Measurements from ENCODE around the gene PIK3CB.
"Not testable (repeated sequence)": the region's sequence is repeated elsewhere in the genome, so short reads cannot be mapped to it uniquely, and the experiment has no call there.

DNA sequence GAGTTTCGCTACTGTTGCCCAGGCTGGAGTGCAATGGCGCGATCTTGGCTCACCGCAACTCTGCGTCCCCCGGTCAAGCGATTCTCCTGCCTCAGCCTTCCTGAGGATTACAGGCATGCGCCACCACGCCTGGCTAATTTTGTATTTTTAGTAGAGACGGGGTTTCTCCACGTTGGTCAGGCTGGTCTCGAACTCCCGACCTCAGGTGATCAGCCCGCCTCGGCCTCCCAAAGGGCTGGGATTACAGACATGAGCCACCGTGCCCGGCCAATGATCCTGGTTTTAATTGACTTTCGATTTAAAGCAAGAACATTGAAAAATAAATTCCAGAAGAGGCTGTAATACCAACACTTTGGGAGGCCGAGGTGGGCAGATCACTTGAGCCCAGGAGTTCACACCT, 1.1 kb upstream of the PIK3CB start:
- TF ChIP-seq, protein P1, sequence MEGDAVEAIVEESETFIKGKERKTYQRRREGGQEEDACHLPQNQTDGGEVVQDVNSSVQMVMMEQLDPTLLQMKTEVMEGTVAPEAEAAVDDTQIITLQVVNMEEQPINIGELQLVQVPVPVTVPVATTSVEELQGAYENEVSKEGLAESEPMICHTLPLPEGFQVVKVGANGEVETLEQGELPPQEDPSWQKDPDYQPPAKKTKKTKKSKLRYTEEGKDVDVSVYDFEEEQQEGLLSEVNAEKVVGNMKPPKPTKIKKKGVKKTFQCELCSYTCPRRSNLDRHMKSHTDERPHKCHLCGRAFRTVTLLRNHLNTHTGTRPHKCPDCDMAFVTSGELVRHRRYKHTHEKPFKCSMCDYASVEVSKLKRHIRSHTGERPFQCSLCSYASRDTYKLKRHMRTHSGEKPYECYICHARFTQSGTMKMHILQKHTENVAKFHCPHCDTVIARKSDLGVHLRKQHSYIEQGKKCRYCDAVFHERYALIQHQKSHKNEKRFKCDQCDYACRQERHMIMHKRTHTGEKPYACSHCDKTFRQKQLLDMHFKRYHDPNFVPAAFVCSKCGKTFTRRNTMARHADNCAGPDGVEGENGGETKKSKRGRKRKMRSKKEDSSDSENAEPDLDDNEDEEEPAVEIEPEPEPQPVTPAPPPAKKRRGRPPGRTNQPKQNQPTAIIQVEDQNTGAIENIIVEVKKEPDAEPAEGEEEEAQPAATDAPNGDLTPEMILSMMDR (IDR thresholded peaks at IDR 0.05; ENCODE audit: insufficient read depth, low read length, poor library complexity, severe bottlenecking), result not testable (repeated sequence)
- TF ChIP-seq EZH2phosphoT487 (conservative IDR thresholded peaks at IDR 0.05; ENCODE audit: low read length), result not testable (repeated sequence)
